WI38 (cell line): Measurements from ENCODE around the gene C10orf90.
"Not testable (repeated sequence)": the region's sequence is repeated elsewhere in the genome, so short reads cannot be mapped to it uniquely, and the experiment has no call there.

Source experiments
- H3K4me3 ChIP-seq: 2 replicates; pipeline ENCODE4 v1.5.1; 2011; ENCODE audit warnings: low read depth, mild to moderate bottlenecking, control low read depth, low read length
- CTCF ChIP-seq: IDR thresholded peaks from 2 replicates; pipeline ENCODE4 v1.5.1; 2012; ENCODE audit warnings: low read depth, mild to moderate bottlenecking, control low read depth, low read length

The C10orf90 gene

GRCh38 chr10:126551202-126551601 lies 119.3 kb downstream of the C10orf90 start:
- no peak for TF ChIP-seq CTCF
- H3K4me3 ChIP-seq: no peak overlapping the region

- not testable (repeated sequence) for H3K4me3 ChIP-seq
Measured at GRCh38 chr10:126550586-126550985, 119.9 kb downstream of the C10orf90 start.

GRCh38 chr10:126549344-126549743 lies 121.1 kb downstream of the C10orf90 start:
- H3K4me3 ChIP-seq: no peak overlapping the region
- TF ChIP-seq CTCF: no peak

- H3K4me3 ChIP-seq: no peak overlapping the region
- no peak for TF ChIP-seq CTCF
Measured at GRCh38 chr10:126544565-126544964, 125.9 kb downstream of the C10orf90 start.

GRCh38 chr10:126538439-126539135 lies 131.9 kb downstream of the C10orf90 start:
- TF ChIP-seq CTCF: no peak
- no peak overlapping the region for H3K4me3 ChIP-seq

GRCh38 chr10:126536656-126537055 lies 133.8 kb downstream of the C10orf90 start:
- H3K4me3 ChIP-seq: no peak overlapping the region
- TF ChIP-seq CTCF: no peak

- TF ChIP-seq CTCF: no peak
- no peak overlapping the region for H3K4me3 ChIP-seq
Measured at GRCh38 chr10:126536148-126536547, 134.3 kb downstream of the C10orf90 start.

GRCh38 chr10:126533644-126534043 lies 136.8 kb downstream of the C10orf90 start:
- no peak overlapping the region for H3K4me3 ChIP-seq
- TF ChIP-seq CTCF: no peak
